ENCODE results near the gene PSD4. TPM values are rescaled to one million over a fixed set of nuclear protein-coding genes. Genes with fewer than 3 reads are reported as not detected.

PSD4 gene
- total RNA-seq, 1 experiment from 2014 or later: 1.0 TPM

DNA sequence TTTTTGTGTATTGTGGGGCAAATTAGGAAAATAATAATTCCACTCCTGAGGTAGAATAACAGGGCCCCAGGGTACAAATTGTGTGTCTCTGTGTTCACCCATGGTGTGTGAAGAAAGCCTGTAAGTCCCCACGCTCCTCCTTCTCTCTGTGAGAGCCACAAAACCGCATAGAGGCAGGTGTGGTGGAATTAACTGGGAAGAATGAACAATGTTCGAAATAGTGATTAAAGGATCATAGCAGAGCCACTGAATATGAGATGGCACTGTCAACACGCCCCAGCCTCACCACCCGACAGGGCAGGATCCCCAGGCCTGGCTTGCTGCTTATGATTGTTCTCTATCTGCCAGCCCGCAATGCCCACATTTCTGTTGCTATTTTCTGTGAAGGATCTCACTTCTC is 32.3 kb upstream of the PSD4 start:
- H3K14ac ChIP-seq (ENCODE audit: insufficient read depth, low read length): no peak overlapping the region
- no peaks in the 10 kb centered on the region for H3K23me2 ChIP-seq (ENCODE audit: insufficient read length, low read depth, low read length, poor library complexity, severe bottlenecking)
- no peak overlapping the region for H4K8ac ChIP-seq (replicated peaks; ENCODE audit: insufficient read length, low read depth, low read length)
- no peak overlapping the region for H2AK5ac ChIP-seq (ENCODE audit: insufficient read length, low read length)
- H4K5ac ChIP-seq (ENCODE audit: insufficient read length, low read depth, low read length): no peak overlapping the region
- no peak overlapping the region for H3K27ac ChIP-seq (ENCODE audit: insufficient read length, low read depth, low read length)
- no peak overlapping the region for H3K4me2 ChIP-seq (ENCODE audit: insufficient read depth, insufficient read length, low read length)
- H4K91ac ChIP-seq (ENCODE audit: insufficient read length, low read depth, low read length): no peak overlapping the region
- TF ChIP-seq, protein P1, sequence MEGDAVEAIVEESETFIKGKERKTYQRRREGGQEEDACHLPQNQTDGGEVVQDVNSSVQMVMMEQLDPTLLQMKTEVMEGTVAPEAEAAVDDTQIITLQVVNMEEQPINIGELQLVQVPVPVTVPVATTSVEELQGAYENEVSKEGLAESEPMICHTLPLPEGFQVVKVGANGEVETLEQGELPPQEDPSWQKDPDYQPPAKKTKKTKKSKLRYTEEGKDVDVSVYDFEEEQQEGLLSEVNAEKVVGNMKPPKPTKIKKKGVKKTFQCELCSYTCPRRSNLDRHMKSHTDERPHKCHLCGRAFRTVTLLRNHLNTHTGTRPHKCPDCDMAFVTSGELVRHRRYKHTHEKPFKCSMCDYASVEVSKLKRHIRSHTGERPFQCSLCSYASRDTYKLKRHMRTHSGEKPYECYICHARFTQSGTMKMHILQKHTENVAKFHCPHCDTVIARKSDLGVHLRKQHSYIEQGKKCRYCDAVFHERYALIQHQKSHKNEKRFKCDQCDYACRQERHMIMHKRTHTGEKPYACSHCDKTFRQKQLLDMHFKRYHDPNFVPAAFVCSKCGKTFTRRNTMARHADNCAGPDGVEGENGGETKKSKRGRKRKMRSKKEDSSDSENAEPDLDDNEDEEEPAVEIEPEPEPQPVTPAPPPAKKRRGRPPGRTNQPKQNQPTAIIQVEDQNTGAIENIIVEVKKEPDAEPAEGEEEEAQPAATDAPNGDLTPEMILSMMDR (conservative IDR thresholded peaks at IDR 0.05): no peak
- no peaks in the 10 kb centered on the region for H3K9me3 ChIP-seq (ENCODE audit: control insufficient read depth, low read depth, low read length)
- no peak overlapping the region for H3K18ac ChIP-seq (ENCODE audit: insufficient read length, low read depth, low read length)
- H2AFZ ChIP-seq (ENCODE audit: low read length): no peak overlapping the region
- no peak overlapping the region for H3K4me3 Mint-ChIP-seq
- no peak overlapping the region for H3K9ac ChIP-seq (ENCODE audit: extremely low read depth, insufficient read length, low read length)
- H3K27me3 ChIP-seq (ENCODE audit: insufficient read depth, low read length): no peaks in the 10 kb centered on the region
- no peaks in the 10 kb centered on the region for H3K79me2 ChIP-seq (ENCODE audit: insufficient read depth, low read length)
- DNase-seq: no peak
- H3K23ac ChIP-seq (ENCODE audit: insufficient read length, low read depth, low read length): no peak overlapping the region
- peaks cover 0 to 5% of the 10 kb centered on the region in 2 experiments; a peak in 2 of 4 replicates for H3K4me1 Mint-ChIP-seq
- H3T11ph ChIP-seq (ENCODE audit: low read length): no peak overlapping the region
- H3K79me1 ChIP-seq (ENCODE audit: insufficient read depth, low read depth, low read length, poor library complexity, severe bottlenecking): no peaks in the 10 kb centered on the region
- H2BK20ac ChIP-seq (ENCODE audit: low read depth, low read length, poor library complexity, severe bottlenecking): no peak overlapping the region
- no peak overlapping the region for H2BK15ac ChIP-seq (ENCODE audit: low read depth, low read length)
- no peak overlapping the region for H3K4ac ChIP-seq (ENCODE audit: low read depth, low read length)
- no peaks in the 10 kb centered on the region for H4K20me1 ChIP-seq (ENCODE audit: control insufficient read depth, insufficient read depth, insufficient read length)
- H3K36me3 Mint-ChIP-seq (ENCODE audit: insufficient read depth in 1 of 3, low read depth in 3 of 3): no peaks in the 10 kb centered on the region
- no peak overlapping the region for H3K56ac ChIP-seq (ENCODE audit: insufficient read length, low read depth, low read length)
- peaks cover 6% of the 10 kb centered on the region for H3K27me3 Mint-ChIP-seq (ENCODE audit: low read depth)
- H2BK12ac ChIP-seq (ENCODE audit: insufficient read length, low read depth, low read length): no peak overlapping the region
- WGBS (ENCODE audit: extremely low coverage, insufficient read length, low lambda C conversion rate): no CpG with 5 or more reads among the region's 6 CpGs
- no peak overlapping the region for H3K27ac Mint-ChIP-seq
- H2BK5ac ChIP-seq (ENCODE audit: insufficient read length, low read length): no peak overlapping the region
- H3K4me1 ChIP-seq (ENCODE audit: insufficient read depth, low read length): no peaks in the 10 kb centered on the region
- H2BK120ac ChIP-seq (ENCODE audit: low read depth, low read length, poor library complexity, severe bottlenecking): no peak overlapping the region
- peaks cover 0 to 7% of the 10 kb centered on the region in 2 experiments; a peak in 1 of 5 replicates for H3K9me3 Mint-ChIP-seq
